ENCODE data around the gene ABCA10. TPM values are rescaled to one million over a fixed set of nuclear protein-coding genes. Genes with fewer than 3 reads are reported as not detected.
A peak's percentile ranks its signal among the peaks of the same experiment; 100 is the strongest.

The ABCA10 gene
- total and polyA plus RNA-seq, 2 of the 8 experiments (the other 6 are each of a cell fraction or from before 2014, with no cell fraction given), result not detected

GRCh38 chr17:69235338-69236058 lies 6.9 kb upstream of the ABCA10 start (continued):
- TF ChIP-seq CHD7 (IDR thresholded peaks at IDR 0.05; ENCODE audit: insufficient replicate concordance, low read length) (no peak), RAD21 (IDR thresholded peaks at IDR 0.05 in 1 of 2, conservative IDR thresholded peaks at IDR 0.05 in 1 of 2; ENCODE audit: low read depth in 2 of 2, low read length in 2 of 2) (peak; percentile 96 to 97), USF2 (IDR thresholded peaks at IDR 0.05; ENCODE audit: low read length) (no peak), CTCF (IDR thresholded peaks at IDR 0.05; ENCODE audit: control extremely low read depth in 1 of 3, insufficient read depth in 1 of 3, low read depth in 1 of 3, low read length in 3 of 3) (peak; percentile 53 to 94 (median 83)), POLR2AphosphoS5 (IDR thresholded peaks at IDR 0.05; ENCODE audit: low read depth, low read length) (no peak), CREB1 (IDR thresholded peaks at IDR 0.05) (no peak)
